ENCODE data around the gene SYP. TPM values are rescaled to one million over a fixed set of nuclear protein-coding genes. Genes with fewer than 3 reads are reported as not detected.

SYP gene
- total and polyA plus RNA-seq, 4 donors, result 0.30 to 0.67 (median 0.47) TPM

DNA sequence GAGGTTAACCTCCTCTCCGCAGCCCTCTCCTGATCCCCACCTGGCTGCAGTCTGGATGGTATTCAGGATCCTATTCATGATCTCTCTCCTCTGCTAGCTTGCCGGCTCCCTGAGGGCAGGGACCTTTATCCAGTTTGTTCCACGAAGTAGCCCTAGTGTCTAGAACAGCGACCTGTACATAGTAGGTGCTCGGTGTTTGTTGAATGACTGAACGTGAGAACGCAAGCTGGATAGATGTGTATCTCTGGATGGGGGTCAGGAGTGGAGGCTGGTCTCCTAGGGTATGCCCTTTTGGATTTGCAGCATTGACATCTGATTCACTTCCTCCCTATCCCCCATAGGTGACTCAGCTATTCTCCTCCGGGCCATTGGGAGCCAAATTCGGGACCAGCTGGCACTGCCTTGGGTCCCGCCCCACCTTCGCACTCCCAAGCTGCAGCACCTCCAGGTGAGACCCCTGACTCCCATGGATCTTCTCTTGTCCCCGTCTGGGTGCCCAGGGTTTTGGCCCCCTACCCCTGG lies 42.6 kb upstream of the SYP start:
- Histone ChIP-seq H3K4me1 (ENCODE audit: control insufficient read depth in 4 of 4, insufficient read depth in 4 of 4, low read length in 3 of 4) (no peaks in the 10 kb centered on the region), H3K9me3 (ENCODE audit: control insufficient read depth in 4 of 4, low read length in 3 of 4) (no peaks in the 10 kb centered on the region), H3K4me3 (ENCODE audit: low read depth in 1 of 3, low read length in 3 of 3) (no peak overlapping the region), H3K36me3 (ENCODE audit: control insufficient read depth in 4 of 4, insufficient read depth in 3 of 4, low read depth in 1 of 4, low read length in 3 of 4) (peaks cover 0 to 18% (median 3%) of the 10 kb centered on the region in 4 donors), H3K27me3 (ENCODE audit: control insufficient read depth in 4 of 4, insufficient read depth in 4 of 4, low read length in 3 of 4) (no peaks in the 10 kb centered on the region), H3K27ac (ENCODE audit: low read depth in 1 of 2, low read length in 2 of 2) (no peak overlapping the region), H3K9ac (ENCODE audit: low read depth in 1 of 2, low read length in 2 of 2) (no peak overlapping the region)
- no peak for TF ChIP-seq RAD21 (IDR thresholded peaks at IDR 0.05)
- TF ChIP-seq YY1 (IDR thresholded peaks at IDR 0.05), result no peak
- TF ChIP-seq GABPA (IDR thresholded peaks at IDR 0.05 in 1 of 2, conservative IDR thresholded peaks at IDR 0.05 in 1 of 2), result no peak
- TF ChIP-seq NR2F2 (IDR thresholded peaks at IDR 0.05), result no peak
- TF ChIP-seq RXRA (IDR thresholded peaks at IDR 0.05), result no peak
- TF ChIP-seq, protein P1, sequence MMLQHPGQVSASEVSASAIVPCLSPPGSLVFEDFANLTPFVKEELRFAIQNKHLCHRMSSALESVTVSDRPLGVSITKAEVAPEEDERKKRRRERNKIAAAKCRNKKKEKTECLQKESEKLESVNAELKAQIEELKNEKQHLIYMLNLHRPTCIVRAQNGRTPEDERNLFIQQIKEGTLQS (IDR thresholded peaks at IDR 0.05), result no peak
- TF ChIP-seq, protein P2, sequence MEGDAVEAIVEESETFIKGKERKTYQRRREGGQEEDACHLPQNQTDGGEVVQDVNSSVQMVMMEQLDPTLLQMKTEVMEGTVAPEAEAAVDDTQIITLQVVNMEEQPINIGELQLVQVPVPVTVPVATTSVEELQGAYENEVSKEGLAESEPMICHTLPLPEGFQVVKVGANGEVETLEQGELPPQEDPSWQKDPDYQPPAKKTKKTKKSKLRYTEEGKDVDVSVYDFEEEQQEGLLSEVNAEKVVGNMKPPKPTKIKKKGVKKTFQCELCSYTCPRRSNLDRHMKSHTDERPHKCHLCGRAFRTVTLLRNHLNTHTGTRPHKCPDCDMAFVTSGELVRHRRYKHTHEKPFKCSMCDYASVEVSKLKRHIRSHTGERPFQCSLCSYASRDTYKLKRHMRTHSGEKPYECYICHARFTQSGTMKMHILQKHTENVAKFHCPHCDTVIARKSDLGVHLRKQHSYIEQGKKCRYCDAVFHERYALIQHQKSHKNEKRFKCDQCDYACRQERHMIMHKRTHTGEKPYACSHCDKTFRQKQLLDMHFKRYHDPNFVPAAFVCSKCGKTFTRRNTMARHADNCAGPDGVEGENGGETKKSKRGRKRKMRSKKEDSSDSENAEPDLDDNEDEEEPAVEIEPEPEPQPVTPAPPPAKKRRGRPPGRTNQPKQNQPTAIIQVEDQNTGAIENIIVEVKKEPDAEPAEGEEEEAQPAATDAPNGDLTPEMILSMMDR (IDR thresholded peaks at IDR 0.05; ENCODE audit: low read depth, low read length, missing input control), result no peak
- no peak for TF ChIP-seq HNF4G (IDR thresholded peaks at IDR 0.05)
- TF ChIP-seq, protein P3, sequence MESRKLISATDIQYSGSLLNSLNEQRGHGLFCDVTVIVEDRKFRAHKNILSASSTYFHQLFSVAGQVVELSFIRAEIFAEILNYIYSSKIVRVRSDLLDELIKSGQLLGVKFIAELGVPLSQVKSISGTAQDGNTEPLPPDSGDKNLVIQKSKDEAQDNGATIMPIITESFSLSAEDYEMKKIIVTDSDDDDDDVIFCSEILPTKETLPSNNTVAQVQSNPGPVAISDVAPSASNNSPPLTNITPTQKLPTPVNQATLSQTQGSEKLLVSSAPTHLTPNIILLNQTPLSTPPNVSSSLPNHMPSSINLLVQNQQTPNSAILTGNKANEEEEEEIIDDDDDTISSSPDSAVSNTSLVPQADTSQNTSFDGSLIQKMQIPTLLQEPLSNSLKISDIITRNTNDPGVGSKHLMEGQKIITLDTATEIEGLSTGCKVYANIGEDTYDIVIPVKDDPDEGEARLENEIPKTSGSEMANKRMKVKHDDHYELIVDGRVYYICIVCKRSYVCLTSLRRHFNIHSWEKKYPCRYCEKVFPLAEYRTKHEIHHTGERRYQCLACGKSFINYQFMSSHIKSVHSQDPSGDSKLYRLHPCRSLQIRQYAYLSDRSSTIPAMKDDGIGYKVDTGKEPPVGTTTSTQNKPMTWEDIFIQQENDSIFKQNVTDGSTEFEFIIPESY (IDR thresholded peaks at IDR 0.05), result no peak
- no peak for TF ChIP-seq TAF1 (conservative IDR thresholded peaks at IDR 0.05)
- no peak for TF ChIP-seq FOXA1 (IDR thresholded peaks at IDR 0.05)
- 96% methylated on average over 12 of the region's 12 CpGs for WGBS
- no peak for DNase-seq (ENCODE audit: low spot score)

DNA sequence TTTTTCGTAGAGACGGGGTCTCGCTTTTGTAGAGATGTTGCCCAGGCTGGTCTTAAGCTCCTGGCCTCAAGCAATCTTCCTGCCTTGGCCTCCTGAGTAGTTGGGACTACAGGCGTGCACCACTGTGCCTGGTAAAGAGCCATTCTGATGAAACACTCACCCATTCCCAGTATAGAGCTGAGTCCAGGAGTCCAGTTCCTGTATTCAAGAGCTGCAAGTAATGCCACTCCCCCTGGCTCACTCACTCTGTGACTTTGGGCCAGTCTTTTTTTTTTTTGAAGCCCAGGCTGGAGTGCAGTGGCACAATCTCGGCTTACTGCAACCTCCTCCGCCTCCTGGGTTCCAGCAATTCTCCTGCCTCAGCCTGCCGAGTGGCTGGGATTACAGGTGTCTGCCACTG lies 38.7 kb upstream of the SYP start:
- DNase-seq (ENCODE audit: low spot score), result no peak
- Histone ChIP-seq H3K36me3 (ENCODE audit: control insufficient read depth in 4 of 4, insufficient read depth in 3 of 4, low read depth in 1 of 4, low read length in 3 of 4) (peaks cover 0 to 13% (median 3%) of the 10 kb centered on the region in 4 donors), H3K4me1 (ENCODE audit: control insufficient read depth in 4 of 4, insufficient read depth in 4 of 4, low read length in 3 of 4) (no peaks in the 10 kb centered on the region), H3K4me3 (ENCODE audit: low read depth in 1 of 3, low read length in 3 of 3) (no peak overlapping the region), H3K9ac (ENCODE audit: low read depth in 1 of 2, low read length in 2 of 2) (no peak overlapping the region), H3K27me3 (ENCODE audit: control insufficient read depth in 4 of 4, insufficient read depth in 4 of 4, low read length in 3 of 4) (no peaks in the 10 kb centered on the region), H3K27ac (ENCODE audit: low read depth in 1 of 2, low read length in 2 of 2) (no peak overlapping the region), H3K9me3 (ENCODE audit: control insufficient read depth in 4 of 4, low read length in 3 of 4) (no peaks in the 10 kb centered on the region)
- peak; percentile 25 for TF ChIP-seq SP1 (IDR thresholded peaks at IDR 0.05)
- no peak for TF ChIP-seq FOXA2 (IDR thresholded peaks at IDR 0.05)
- TF ChIP-seq EGR1 (IDR thresholded peaks at IDR 0.05; ENCODE audit: low read depth in 2 of 2), result no peak
- TF ChIP-seq FOXA1 (IDR thresholded peaks at IDR 0.05), result no peak
- peak in 1 of 2 donors; percentile 65 for TF ChIP-seq HNF4A (conservative IDR thresholded peaks at IDR 0.05)
- WGBS, result 75% methylated on average over 7 of the region's 7 CpGs

DNA sequence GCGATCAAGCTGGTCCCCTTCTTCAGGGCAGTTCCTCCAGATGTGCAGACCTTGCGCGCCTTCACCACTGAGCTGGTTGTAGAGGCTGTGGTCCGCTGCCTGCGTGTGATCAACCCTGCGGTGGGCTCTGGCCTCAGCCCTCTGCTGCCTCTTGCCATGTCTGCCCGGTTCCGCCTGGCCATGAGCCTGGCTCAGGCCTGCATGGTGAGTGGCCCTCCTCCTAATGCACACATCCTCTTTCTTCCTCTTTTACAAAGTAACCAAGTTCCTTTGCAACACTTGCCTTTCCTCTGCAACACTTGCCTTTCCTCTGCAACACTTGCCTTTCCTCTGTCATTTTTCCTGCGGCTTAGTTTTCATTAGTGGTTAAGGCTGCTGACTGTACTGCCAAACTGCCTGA lies 37.1 kb upstream of the SYP start:
- H3K36me3 ChIP-seq (ENCODE audit: control insufficient read depth in 4 of 4, insufficient read depth in 3 of 4, low read depth in 1 of 4, low read length in 3 of 4), result no peaks in the 10 kb centered on the region
- H3K27ac ChIP-seq (ENCODE audit: low read depth in 1 of 2, low read length in 2 of 2), result no peak overlapping the region
- WGBS, result 77% methylated on average over 9 of the region's 9 CpGs
- no peak overlapping the region for H3K4me3 ChIP-seq (ENCODE audit: low read depth in 1 of 3, low read length in 3 of 3)
- H3K9ac ChIP-seq (ENCODE audit: low read depth in 1 of 2, low read length in 2 of 2), result no peak overlapping the region
- H3K9me3 ChIP-seq (ENCODE audit: control insufficient read depth in 4 of 4, low read length in 3 of 4), result no peaks in the 10 kb centered on the region
- DNase-seq (ENCODE audit: low spot score), result no peak
- no peaks in the 10 kb centered on the region for H3K27me3 ChIP-seq (ENCODE audit: control insufficient read depth in 4 of 4, insufficient read depth in 4 of 4, low read length in 3 of 4)
- no peaks in the 10 kb centered on the region for H3K4me1 ChIP-seq (ENCODE audit: control insufficient read depth in 4 of 4, insufficient read depth in 4 of 4, low read length in 3 of 4)
- TF ChIP-seq, protein P3 (IDR thresholded peaks at IDR 0.05), result no peak
- TF ChIP-seq SP1 (IDR thresholded peaks at IDR 0.05) (no peak), JUND (IDR thresholded peaks at IDR 0.05) (no peak), RAD21 (IDR thresholded peaks at IDR 0.05) (no peak), RXRA (IDR thresholded peaks at IDR 0.05) (no peak), TAF1 (conservative IDR thresholded peaks at IDR 0.05) (no peak), EGR1 (IDR thresholded peaks at IDR 0.05; ENCODE audit: low read depth in 2 of 2) (no peak), NR2F2 (IDR thresholded peaks at IDR 0.05) (no peak)
- TF ChIP-seq, protein P4, sequence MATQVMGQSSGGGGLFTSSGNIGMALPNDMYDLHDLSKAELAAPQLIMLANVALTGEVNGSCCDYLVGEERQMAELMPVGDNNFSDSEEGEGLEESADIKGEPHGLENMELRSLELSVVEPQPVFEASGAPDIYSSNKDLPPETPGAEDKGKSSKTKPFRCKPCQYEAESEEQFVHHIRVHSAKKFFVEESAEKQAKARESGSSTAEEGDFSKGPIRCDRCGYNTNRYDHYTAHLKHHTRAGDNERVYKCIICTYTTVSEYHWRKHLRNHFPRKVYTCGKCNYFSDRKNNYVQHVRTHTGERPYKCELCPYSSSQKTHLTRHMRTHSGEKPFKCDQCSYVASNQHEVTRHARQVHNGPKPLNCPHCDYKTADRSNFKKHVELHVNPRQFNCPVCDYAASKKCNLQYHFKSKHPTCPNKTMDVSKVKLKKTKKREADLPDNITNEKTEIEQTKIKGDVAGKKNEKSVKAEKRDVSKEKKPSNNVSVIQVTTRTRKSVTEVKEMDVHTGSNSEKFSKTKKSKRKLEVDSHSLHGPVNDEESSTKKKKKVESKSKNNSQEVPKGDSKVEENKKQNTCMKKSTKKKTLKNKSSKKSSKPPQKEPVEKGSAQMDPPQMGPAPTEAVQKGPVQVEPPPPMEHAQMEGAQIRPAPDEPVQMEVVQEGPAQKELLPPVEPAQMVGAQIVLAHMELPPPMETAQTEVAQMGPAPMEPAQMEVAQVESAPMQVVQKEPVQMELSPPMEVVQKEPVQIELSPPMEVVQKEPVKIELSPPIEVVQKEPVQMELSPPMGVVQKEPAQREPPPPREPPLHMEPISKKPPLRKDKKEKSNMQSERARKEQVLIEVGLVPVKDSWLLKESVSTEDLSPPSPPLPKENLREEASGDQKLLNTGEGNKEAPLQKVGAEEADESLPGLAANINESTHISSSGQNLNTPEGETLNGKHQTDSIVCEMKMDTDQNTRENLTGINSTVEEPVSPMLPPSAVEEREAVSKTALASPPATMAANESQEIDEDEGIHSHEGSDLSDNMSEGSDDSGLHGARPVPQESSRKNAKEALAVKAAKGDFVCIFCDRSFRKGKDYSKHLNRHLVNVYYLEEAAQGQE (IDR thresholded peaks at IDR 0.05), result no peak
